Keratinocyte (primary cell): Measurements from ENCODE around the gene AFG3L2.

Experiments
- CTCF ChIP-seq, 3 experiments: IDR thresholded peaks in 1 of 3; conservative IDR thresholded peaks in 1 of 3; optimal IDR thresholded peaks in 1 of 3; 2 replicates in 2 of 3; 3 replicates in 1 of 3; pipeline versions ENCODE3 to v1.5.1; 2011; ENCODE audit warnings: low read length in 3 of 3, mild to moderate bottlenecking in 3 of 3, moderate library complexity in 2 of 3, control low read depth in 1 of 3, inconsistent platforms in 1 of 3; ENCODE audit not compliant: insufficient read depth in 2 of 3; ENCODE audit errors: extremely low read depth in 1 of 3
- EZH2 ChIP-seq: IDR thresholded peaks from one replicate; pipeline ENCODE4 v1.6.1; 2012; ENCODE audit warnings: inconsistent platforms, mild to moderate bottlenecking, low read length, moderate library complexity

- TF ChIP-seq CTCF (optimal IDR thresholded peaks at IDR 0.05 in 1 of 3, IDR thresholded peaks at IDR 0.05 in 1 of 3, conservative IDR thresholded peaks at IDR 0.05 in 1 of 3; ENCODE audit: extremely low read depth in 1 of 3, insufficient read depth in 2 of 3, low read length in 3 of 3) (no peak), EZH2 (no peak)
Observed at GRCh38 chr18:12373771-12374116, 3.3 kb downstream of the AFG3L2 start.
